SU-DHL-6 (cell line): ENCODE measurements around the gene KIF16B.

Experiments used
- H2AFZ ChIP-seq: fragments of 200-600 bp; sonication (generic); 2 replicates; pipeline ENCODE4 v1.6.1; 2014; ENCODE audit warnings: low read depth, mild to moderate bottlenecking, moderate library complexity, mixed read lengths, antibody characterized with exemption, low read length; ENCODE audit not compliant: severe bottlenecking
- H3F3A ChIP-seq: fragments of 200-600 bp; shearing (Covaris generic); 2 replicates; pipeline ENCODE4 v1.6.0; 2016; ENCODE audit warnings: antibody characterized with exemption, mild to moderate bottlenecking; ENCODE audit not compliant: insufficient read depth
- H3K27ac ChIP-seq: fragments of 200-600 bp; sonication (generic); 2 replicates; pipeline ENCODE4 v1.5.1; 2016; ENCODE audit warnings: low read depth, mild to moderate bottlenecking, low read length, moderate library complexity, mixed read lengths
- H3K27me3 ChIP-seq: fragments of 200-600 bp; sonication (generic), shearing (Covaris generic); 2 replicates; pipeline ENCODE4 v1.6.0; 2014; ENCODE audit warnings: mild to moderate bottlenecking, low read length
- H3K36me3 ChIP-seq: fragments of 200-600 bp; sonication (generic); 2 replicates; pipeline ENCODE4 v1.6.1; 2014; ENCODE audit warnings: mild to moderate bottlenecking, low read length, mixed read lengths
- H3K4me2 ChIP-seq: fragments of 300-600, 200-600 bp; shearing (Covaris generic), sonication (generic); 2 replicates; pipeline ENCODE4 v1.6.0; 2014; ENCODE audit warnings: low read length, low read depth, mild to moderate bottlenecking; ENCODE audit not compliant: poor library complexity, severe bottlenecking
- H3K4me3 ChIP-seq: fragments of 200-600 bp; sonication (generic); 2 replicates; pipeline ENCODE4 v1.5.1; 2014; ENCODE audit warnings: antibody characterized with exemption, low read length, mild to moderate bottlenecking, mixed read lengths; ENCODE audit not compliant: insufficient read depth, poor library complexity, severe bottlenecking
- H3K79me2 ChIP-seq: fragments of 200-600 bp; sonication (generic); 2 replicates; pipeline ENCODE4 v1.6.1; 2014; ENCODE audit warnings: mild to moderate bottlenecking, low read length, moderate library complexity; ENCODE audit not compliant: insufficient read depth
- H3K9ac ChIP-seq: fragments of 200-600 bp; sonication (generic); 2 replicates; pipeline ENCODE4 v1.7.0; 2014; ENCODE audit warnings: mild to moderate bottlenecking, low read length
- H3K9me2 ChIP-seq: fragments of 200-600 bp; sonication (generic); replicated peaks from 2 replicates; pipeline ENCODE4 v1.6.1; 2014; ENCODE audit warnings: low read length; ENCODE audit not compliant: insufficient read depth
- H3K9me3 ChIP-seq: fragments of 200-600 bp; sonication (generic); 2 replicates; pipeline ENCODE4 v1.6.1; 2014; ENCODE audit warnings: low read length, mixed read lengths; ENCODE audit not compliant: insufficient read depth
- H4K20me1 ChIP-seq: fragments of 200-600 bp; sonication (generic); 2 replicates; pipeline ENCODE4 v1.6.1; 2014; ENCODE audit warnings: low read depth, mild to moderate bottlenecking, antibody characterized with exemption, low read length, moderate library complexity, mixed read lengths
- CTCF ChIP-seq: fragments of 200-600 bp; sonication (generic); IDR thresholded peaks from one replicate; pipeline ENCODE4 v1.5.1; 2017; ENCODE audit warnings: antibody characterized with exemption, mild to moderate bottlenecking, low read length, moderate library complexity; ENCODE audit not compliant: insufficient read depth, poor library complexity, severe bottlenecking
- EZH2phosphoT487 ChIP-seq: fragments of 200-600 bp; sonication (generic), shearing (Covaris generic); conservative IDR thresholded peaks from 2 replicates; pipeline ENCODE4 v1.6.1; 2018; ENCODE audit warnings: mild to moderate bottlenecking, antibody characterized with exemption, low read length, moderate library complexity, mixed read lengths

The KIF16B gene

DNA sequence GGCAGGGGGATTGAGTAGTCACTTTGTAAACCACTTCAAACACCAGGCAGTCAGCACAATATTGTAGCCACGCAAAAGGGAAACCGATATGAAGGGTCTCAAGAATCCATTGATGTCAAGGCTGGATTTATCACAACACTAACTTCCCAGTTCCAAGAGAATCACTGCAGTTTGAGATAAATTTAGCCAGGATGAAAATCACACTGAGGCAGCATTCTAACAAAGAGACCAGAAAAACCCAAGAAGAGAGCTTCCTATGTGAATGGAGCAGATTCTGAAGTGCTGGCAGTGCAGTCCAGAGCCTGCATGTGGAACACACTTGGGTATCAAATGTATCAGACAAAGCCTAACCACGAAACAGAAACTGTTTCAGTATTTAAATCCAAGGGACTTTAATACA lies 84.6 kb downstream of the KIF16B start:
- Histone ChIP-seq H3K9ac (no peak overlapping the region), H3K36me3 (peaks cover 4% of the 10 kb centered on the region; the same call in 1 of the 2 replicates), H3K27me3 (no peaks in the 10 kb centered on the region), H4K20me1 (no peaks in the 10 kb centered on the region), H3K9me3 (no peaks in the 10 kb centered on the region), H3K4me2 (no peak overlapping the region), H3K27ac (no peak overlapping the region), H3F3A (no peaks in the 10 kb centered on the region), H3K4me3 (no peak overlapping the region), H2AFZ (no peak overlapping the region), H3K79me2 (no peaks in the 10 kb centered on the region), H3K9me2 (no peaks in the 10 kb centered on the region)
- TF ChIP-seq CTCF (no peak), EZH2phosphoT487 (no peak)

GRCh38 chr20:16488086-16488485 lies 85.2 kb downstream of the KIF16B start:
- H3K79me2 ChIP-seq, result no peaks in the 10 kb centered on the region
- H3K9ac ChIP-seq, result no peak overlapping the region
- no peak overlapping the region for H3K4me3 ChIP-seq
- H3K27ac ChIP-seq, result no peak overlapping the region
- TF ChIP-seq CTCF (no peak), EZH2phosphoT487 (no peak)
- H4K20me1 ChIP-seq, result no peaks in the 10 kb centered on the region
- H3F3A ChIP-seq, result no peaks in the 10 kb centered on the region
- no peaks in the 10 kb centered on the region for H3K9me3 ChIP-seq
- H3K27me3 ChIP-seq, result no peaks in the 10 kb centered on the region
- H3K36me3 ChIP-seq, result no peaks in the 10 kb centered on the region
- H3K9me2 ChIP-seq, result no peaks in the 10 kb centered on the region
- no peak overlapping the region for H2AFZ ChIP-seq
- no peak overlapping the region for H3K4me2 ChIP-seq

DNA sequence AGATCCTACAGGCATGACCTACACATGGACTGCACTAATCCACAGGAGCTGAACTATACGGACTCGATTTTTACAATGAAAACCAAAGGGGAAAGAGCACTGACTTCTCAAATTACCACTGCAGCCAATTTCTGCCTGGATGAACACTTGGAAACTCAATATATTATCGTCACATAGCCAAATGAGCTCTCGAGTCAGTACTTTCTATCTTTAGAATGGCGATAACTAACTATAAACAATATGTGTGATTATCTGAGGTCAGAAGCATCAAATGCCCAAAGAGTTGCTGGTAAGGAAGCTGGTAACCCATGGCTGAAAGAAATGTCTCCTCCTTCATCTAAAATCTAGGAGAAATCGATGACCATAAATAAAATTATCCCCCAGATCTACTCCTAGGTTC lies 86.7 kb downstream of the KIF16B start:
- H4K20me1 ChIP-seq, result no peaks in the 10 kb centered on the region
- H3K27me3 ChIP-seq, result no peaks in the 10 kb centered on the region
- TF ChIP-seq CTCF (no peak), EZH2phosphoT487 (no peak)
- no peaks in the 10 kb centered on the region for H3K79me2 ChIP-seq
- no peak overlapping the region for H3K9ac ChIP-seq
- H3F3A ChIP-seq, result no peaks in the 10 kb centered on the region
- no peak overlapping the region for H3K4me3 ChIP-seq
- H3K9me3 ChIP-seq, result no peaks in the 10 kb centered on the region
- no peak overlapping the region for H2AFZ ChIP-seq
- no peaks in the 10 kb centered on the region for H3K36me3 ChIP-seq
- H3K9me2 ChIP-seq, result no peaks in the 10 kb centered on the region
- no peak overlapping the region for H3K27ac ChIP-seq
- no peak overlapping the region for H3K4me2 ChIP-seq

DNA sequence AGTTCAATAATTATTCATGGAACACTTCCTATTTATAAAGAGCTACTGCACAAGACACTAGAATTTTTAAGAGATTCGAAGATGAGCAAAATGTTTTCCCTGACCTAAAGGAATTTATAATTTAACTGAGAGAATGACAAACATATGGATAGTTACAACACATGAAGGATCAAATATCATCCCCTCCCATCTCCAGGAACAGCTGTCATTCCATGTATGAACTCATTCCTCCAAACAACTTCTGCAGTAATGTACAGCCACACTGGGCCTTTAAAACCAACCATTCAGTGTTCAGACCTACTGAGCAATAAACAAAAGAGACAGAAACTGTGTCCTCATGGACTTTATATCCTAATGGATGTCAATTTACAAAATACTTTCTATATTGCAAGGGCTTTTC lies 87.8 kb downstream of the KIF16B start:
- Histone ChIP-seq H3K4me2 (no peak overlapping the region), H3K9me2 (no peaks in the 10 kb centered on the region), H3K36me3 (no peaks in the 10 kb centered on the region), H3K9me3 (no peaks in the 10 kb centered on the region), H3K79me2 (no peaks in the 10 kb centered on the region), H3K27ac (no peak overlapping the region), H2AFZ (no peak overlapping the region), H3K27me3 (no peaks in the 10 kb centered on the region), H3K4me3 (no peak overlapping the region), H4K20me1 (no peaks in the 10 kb centered on the region), H3F3A (no peaks in the 10 kb centered on the region), H3K9ac (no peak overlapping the region)
- TF ChIP-seq EZH2phosphoT487, result no peak
- no peak for TF ChIP-seq CTCF
